GM20000 (cell line): ENCODE results near the gene PYGM.
A peak's percentile ranks its signal among the peaks of the same experiment; 100 is the strongest.

ENCODE experiments used
- DNase-seq: peaks from one replicate; pipeline ENCODE4 v3.0.0; 2012; ENCODE audit warnings: low spot score
- CTCF ChIP-seq: IDR thresholded peaks from 2 replicates; pipeline ENCODE4 v1.5.1; 2012; ENCODE audit warnings: mild to moderate bottlenecking, control low read depth; ENCODE audit errors: extremely low read depth, missing control alignments

PYGM gene

DNA sequence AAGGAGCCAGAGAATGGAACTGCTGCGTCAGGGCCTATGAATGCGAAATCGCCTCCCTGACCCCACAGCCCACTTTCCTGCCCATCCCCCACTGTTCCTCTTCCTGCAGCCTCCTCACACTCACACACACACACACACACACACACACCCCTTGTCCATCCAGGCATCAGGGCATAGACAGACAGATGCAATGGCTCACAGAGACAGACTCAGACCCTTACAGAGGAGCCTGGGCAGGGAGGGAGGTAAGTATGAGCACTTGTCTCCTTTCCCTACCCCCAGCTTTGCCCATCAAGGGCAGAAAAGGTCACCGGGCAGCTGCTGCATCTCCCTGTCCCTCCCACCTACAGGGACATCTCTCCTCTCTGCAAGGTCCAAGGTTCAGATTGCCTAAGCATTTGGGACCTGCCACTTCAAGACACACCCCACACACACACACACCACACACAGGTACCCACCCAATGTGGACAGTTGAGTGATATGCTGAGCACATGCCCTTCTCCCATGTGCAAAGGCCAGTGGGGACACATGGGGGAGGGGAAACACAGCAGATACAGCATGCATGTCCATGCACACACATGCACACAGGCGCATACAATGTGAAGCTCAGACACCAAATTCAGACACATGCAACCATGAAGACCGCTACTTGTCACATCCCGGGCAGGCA lies 34.8 kb downstream of the PYGM start:
- TF ChIP-seq CTCF = no peak
- DNase-seq = no peak

GRCh38 chr11:64723907-64724862 lies 35.6 kb downstream of the PYGM start:
- no peak for DNase-seq
- no peak for TF ChIP-seq CTCF

GRCh38 chr11:64723117-64723906 lies 36.5 kb downstream of the PYGM start, which contains the start of gene NRXN2:
NRXN2 (minus strand) TSS chr11:64723197; CDS start chr11:64713699, 9,498 bp downstream.
- peak; percentile 90 for TF ChIP-seq CTCF
- peak; percentile 98 for DNase-seq

GRCh38 chr11:64722141-64723065 lies 37.4 kb downstream of the PYGM start:
- no peak for TF ChIP-seq CTCF
- no peak for DNase-seq

GRCh38 chr11:64721359-64721699 lies 38.4 kb downstream of the PYGM start:
- TF ChIP-seq CTCF = no peak
- DNase-seq = no peak

DNA sequence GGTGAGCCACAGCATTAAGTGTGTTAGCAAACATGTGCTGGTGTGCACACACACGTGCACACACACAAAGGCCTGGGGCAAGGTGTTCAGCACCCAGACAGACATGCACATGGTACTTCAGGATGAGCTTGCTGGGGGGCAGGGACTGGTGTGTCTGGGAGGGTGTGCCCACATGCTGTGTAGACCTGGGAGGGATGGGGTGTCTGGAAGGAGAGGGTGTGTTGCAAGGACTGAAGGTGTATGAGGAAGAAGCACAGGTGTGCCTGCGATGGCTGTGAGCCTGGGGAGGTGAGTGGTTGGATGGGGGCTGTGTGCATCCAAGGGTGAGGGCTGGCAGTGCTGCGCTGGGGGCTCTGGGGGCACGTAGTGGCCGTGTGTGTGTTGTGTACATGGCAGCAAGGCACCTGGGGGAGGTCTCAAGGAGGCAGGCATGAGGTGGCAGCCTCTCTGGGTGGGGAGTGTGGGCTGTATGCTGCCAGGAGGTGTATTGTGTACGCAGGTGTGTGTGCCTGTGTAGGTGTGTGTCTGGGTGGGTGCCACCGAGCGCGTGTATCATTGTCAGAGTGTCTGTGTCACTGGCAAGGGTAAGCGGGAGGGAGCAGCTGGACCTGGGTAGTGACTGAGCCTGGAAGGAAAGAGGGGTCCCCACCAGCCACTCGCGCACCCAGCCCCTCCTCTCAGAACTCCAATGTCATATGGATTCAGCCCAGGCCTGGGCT lies 39.0 kb downstream of the PYGM start:
- no peak for TF ChIP-seq CTCF
- DNase-seq = no peak
